ENCODE data around the gene FCGBP.

DNA sequence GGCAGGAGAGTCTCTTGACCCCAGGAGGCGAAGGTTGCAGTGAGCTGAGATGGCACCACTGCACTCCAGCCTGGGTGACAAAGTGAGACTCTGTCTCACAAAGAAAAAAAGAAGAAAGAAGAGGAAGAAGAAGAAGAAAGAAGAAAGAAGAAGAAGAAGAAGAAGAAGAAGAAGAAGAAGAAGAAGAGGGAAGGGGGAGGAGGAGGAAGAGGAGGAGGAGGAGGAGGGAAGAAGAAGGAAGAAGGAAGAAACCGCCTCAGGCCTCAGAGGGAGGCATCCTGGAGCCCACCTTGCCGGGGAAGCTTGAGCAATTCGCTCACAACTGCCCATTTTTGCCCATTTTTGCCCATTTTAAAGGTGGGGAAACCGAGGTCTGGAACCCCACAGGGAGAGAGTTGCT, 9.5 kb downstream of the FCGBP start:
- TF ChIP-seq, protein P1, sequence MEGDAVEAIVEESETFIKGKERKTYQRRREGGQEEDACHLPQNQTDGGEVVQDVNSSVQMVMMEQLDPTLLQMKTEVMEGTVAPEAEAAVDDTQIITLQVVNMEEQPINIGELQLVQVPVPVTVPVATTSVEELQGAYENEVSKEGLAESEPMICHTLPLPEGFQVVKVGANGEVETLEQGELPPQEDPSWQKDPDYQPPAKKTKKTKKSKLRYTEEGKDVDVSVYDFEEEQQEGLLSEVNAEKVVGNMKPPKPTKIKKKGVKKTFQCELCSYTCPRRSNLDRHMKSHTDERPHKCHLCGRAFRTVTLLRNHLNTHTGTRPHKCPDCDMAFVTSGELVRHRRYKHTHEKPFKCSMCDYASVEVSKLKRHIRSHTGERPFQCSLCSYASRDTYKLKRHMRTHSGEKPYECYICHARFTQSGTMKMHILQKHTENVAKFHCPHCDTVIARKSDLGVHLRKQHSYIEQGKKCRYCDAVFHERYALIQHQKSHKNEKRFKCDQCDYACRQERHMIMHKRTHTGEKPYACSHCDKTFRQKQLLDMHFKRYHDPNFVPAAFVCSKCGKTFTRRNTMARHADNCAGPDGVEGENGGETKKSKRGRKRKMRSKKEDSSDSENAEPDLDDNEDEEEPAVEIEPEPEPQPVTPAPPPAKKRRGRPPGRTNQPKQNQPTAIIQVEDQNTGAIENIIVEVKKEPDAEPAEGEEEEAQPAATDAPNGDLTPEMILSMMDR (IDR thresholded peaks at IDR 0.05; ENCODE audit: insufficient read depth, low read length, poor library complexity, severe bottlenecking), result no peak
- no peak for TF ChIP-seq EZH2phosphoT487 (conservative IDR thresholded peaks at IDR 0.05; ENCODE audit: low read length)

Measured in SU-DHL-6 (cell line).